Nephron (organoid): Measurements from ENCODE around the gene TNIK.
A peak's percentile ranks its signal among the peaks of the same experiment; 100 is the strongest.

Source experiments
- H3K27ac Mint-ChIP-seq, 3 experiments: 2 replicates each; pipeline ENCODE4 v1.8.0; 2020; ENCODE audit warnings: mixed read lengths in 3 of 3, mild to moderate bottlenecking in 2 of 3, moderate library complexity in 1 of 3
- H3K27me3 Mint-ChIP-seq: 2 replicates; pipeline ENCODE4 v1.8.0; 2021; ENCODE audit warnings: low read depth, mild to moderate bottlenecking, moderate library complexity, mixed read lengths
- H3K36me3 Mint-ChIP-seq: 2 replicates; pipeline ENCODE4 v1.8.0; 2020; ENCODE audit warnings: low read depth, mixed read lengths
- H3K4me1 Mint-ChIP-seq: 2 replicates; pipeline ENCODE4 v1.8.0; 2020; ENCODE audit warnings: mixed read lengths
- H3K4me3 Mint-ChIP-seq, 3 experiments: 2 replicates each; pipeline ENCODE4 v1.8.0; 2020; ENCODE audit warnings: mild to moderate bottlenecking in 3 of 3, mixed read lengths in 3 of 3, moderate library complexity in 2 of 3
- H3K9me3 Mint-ChIP-seq: 2 replicates; pipeline ENCODE4 v1.8.0; 2020; ENCODE audit warnings: mixed read lengths
- CTCF ChIP-seq, 3 experiments: fragments of 200-600 bp; sonication (generic); IDR thresholded peaks; one replicate each; pipeline ENCODE4 v1.5.0; 2021; ENCODE audit warnings: antibody characterized with exemption in 3 of 3; ENCODE audit not compliant: unreplicated experiment in 3 of 3

TNIK gene

GRCh38 chr3:171234298-171235010 is 225.8 kb downstream of the TNIK start:
- no peaks in the 10 kb centered on the region for H3K36me3 Mint-ChIP-seq
- H3K9me3 Mint-ChIP-seq = no peaks in the 10 kb centered on the region
- peaks cover 4% of the 10 kb centered on the region for H3K27me3 Mint-ChIP-seq
- peaks cover 32% of the 10 kb centered on the region for H3K4me1 Mint-ChIP-seq
- no peak overlapping the region for H3K4me3 Mint-ChIP-seq
- no peak for TF ChIP-seq CTCF (IDR thresholded peaks at IDR 0.05; ENCODE audit: unreplicated experiment in 3 of 3)
- peak overlapping the region in 1 of 3 experiments; percentile 14 for H3K27ac Mint-ChIP-seq

- H3K4me1 Mint-ChIP-seq = peaks cover 28% of the 10 kb centered on the region
- TF ChIP-seq CTCF (IDR thresholded peaks at IDR 0.05; ENCODE audit: unreplicated experiment in 3 of 3) = no peak
These were observed 228.8 kb downstream of the TNIK start for GRCh38 chr3:171231361-171231760.

GRCh38 chr3:171230865-171231264 is 229.3 kb downstream of the TNIK start:
- no peak for TF ChIP-seq CTCF (IDR thresholded peaks at IDR 0.05; ENCODE audit: unreplicated experiment in 3 of 3)
- Mint-ChIP-seq H3K27me3 (peaks cover 4% of the 10 kb centered on the region), H3K4me3 (no peak overlapping the region), H3K36me3 (peaks cover 5% of the 10 kb centered on the region), H3K4me1 (peaks cover 23% of the 10 kb centered on the region), H3K9me3 (peaks cover 5% of the 10 kb centered on the region), H3K27ac (no peak overlapping the region)

More at GRCh38 chr3:171231361-171231760, 228.8 kb downstream of the TNIK start:
- H3K27me3 Mint-ChIP-seq = peaks cover 4% of the 10 kb centered on the region
- H3K27ac Mint-ChIP-seq = no peak overlapping the region
- H3K36me3 Mint-ChIP-seq = peaks cover under 1% of the 10 kb centered on the region
- H3K9me3 Mint-ChIP-seq = peaks cover under 1% of the 10 kb centered on the region
- H3K4me3 Mint-ChIP-seq = no peak overlapping the region

- H3K36me3 Mint-ChIP-seq = peaks cover 9% of the 10 kb centered on the region
- peaks cover 12% of the 10 kb centered on the region for H3K4me1 Mint-ChIP-seq
- H3K27me3 Mint-ChIP-seq = peaks cover 1% of the 10 kb centered on the region
- H3K9me3 Mint-ChIP-seq = peaks cover 10% of the 10 kb centered on the region
- H3K4me3 Mint-ChIP-seq = no peak overlapping the region
- no peak for TF ChIP-seq CTCF (IDR thresholded peaks at IDR 0.05; ENCODE audit: unreplicated experiment in 3 of 3)
- H3K27ac Mint-ChIP-seq = peak overlapping the region in 1 of 3 experiments; percentile 2
These were observed 231.0 kb downstream of the TNIK start for GRCh38 chr3:171229173-171229572.

GRCh38 chr3:171228240-171228639 is 232.0 kb downstream of the TNIK start:
- Mint-ChIP-seq H3K4me3 (no peak overlapping the region), H3K27ac (peak overlapping the region in 2 of 3 experiments; percentile 6 to 11), H3K4me1 (peaks cover 11% of the 10 kb centered on the region), H3K9me3 (peaks cover 10% of the 10 kb centered on the region), H3K36me3 (peaks cover 9% of the 10 kb centered on the region), H3K27me3 (no peaks in the 10 kb centered on the region)
- TF ChIP-seq CTCF (IDR thresholded peaks at IDR 0.05; ENCODE audit: unreplicated experiment in 3 of 3) = no peak

GRCh38 chr3:171227828-171228227 is 232.4 kb downstream of the TNIK start:
- TF ChIP-seq CTCF (IDR thresholded peaks at IDR 0.05; ENCODE audit: unreplicated experiment in 3 of 3) = no peak
- H3K27me3 Mint-ChIP-seq = no peaks in the 10 kb centered on the region
- H3K4me3 Mint-ChIP-seq = no peak overlapping the region
- peaks cover 9% of the 10 kb centered on the region for H3K36me3 Mint-ChIP-seq
- H3K4me1 Mint-ChIP-seq = peaks cover 11% of the 10 kb centered on the region
- H3K9me3 Mint-ChIP-seq = peaks cover 10% of the 10 kb centered on the region
- H3K27ac Mint-ChIP-seq = no peak overlapping the region
